ENCODE results near the gene FAM151A. TPM values are rescaled to one million over a fixed set of nuclear protein-coding genes. Genes with fewer than 3 reads are reported as not detected.

The FAM151A gene
- total and polyA plus RNA-seq, 2 experiments from 2014 or later = 9.8 to 13.5 TPM

GRCh38 chr1:54609301-54609921, 13.9 kb downstream of the FAM151A start:
- 86% methylated on average over 16 of the region's 16 CpGs for WGBS (ENCODE audit: low lambda C conversion rate, missing lambda C conversion rate)
- Histone ChIP-seq H3K4me1 (ENCODE audit: insufficient read depth) (no peaks in the 10 kb centered on the region), H3K9me3 (ENCODE audit: low read depth) (no peaks in the 10 kb centered on the region), H3K4me3 (no peak overlapping the region), H3K27ac (no peak overlapping the region), H3K36me3 (replicated peaks; ENCODE audit: insufficient read depth, low read depth) (no peaks in the 10 kb centered on the region), H2AFZ (no peak overlapping the region), H3K79me2 (no peaks in the 10 kb centered on the region), H4K20me1 (ENCODE audit: insufficient read depth, poor library complexity, severe bottlenecking) (no peaks in the 10 kb centered on the region), H3K4me2 (no peak overlapping the region), H3K27me3 (no peaks in the 10 kb centered on the region), H3K9me2 (replicated peaks; ENCODE audit: insufficient read depth) (no peaks in the 10 kb centered on the region)
- DNase-seq (ENCODE audit: low spot score) = no peak
- TF ChIP-seq CTCF (IDR thresholded peaks at IDR 0.05; ENCODE audit: poor library complexity) = no peak
- no peak for TF ChIP-seq EZH2phosphoT487 (IDR thresholded peaks at IDR 0.05; ENCODE audit: low read depth, severe bottlenecking, unreplicated experiment)
- no peak for TF ChIP-seq EZH2 (IDR thresholded peaks at IDR 0.05; ENCODE audit: borderline replicate concordance)

GRCh38 chr1:54608566-54609230, 14.6 kb downstream of the FAM151A start:
- TF ChIP-seq EZH2phosphoT487 (IDR thresholded peaks at IDR 0.05; ENCODE audit: low read depth, severe bottlenecking, unreplicated experiment) (no peak), CTCF (IDR thresholded peaks at IDR 0.05; ENCODE audit: poor library complexity) (no peak), EZH2 (IDR thresholded peaks at IDR 0.05; ENCODE audit: borderline replicate concordance) (no peak)
- Histone ChIP-seq H3K36me3 (replicated peaks; ENCODE audit: insufficient read depth, low read depth) (no peaks in the 10 kb centered on the region), H3K9me3 (ENCODE audit: low read depth) (no peaks in the 10 kb centered on the region), H3K79me2 (no peaks in the 10 kb centered on the region), H2AFZ (no peak overlapping the region), H3K27me3 (no peaks in the 10 kb centered on the region), H3K4me1 (ENCODE audit: insufficient read depth) (no peaks in the 10 kb centered on the region), H4K20me1 (ENCODE audit: insufficient read depth, poor library complexity, severe bottlenecking) (no peaks in the 10 kb centered on the region), H3K27ac (no peak overlapping the region), H3K4me2 (no peak overlapping the region), H3K9me2 (replicated peaks; ENCODE audit: insufficient read depth) (no peaks in the 10 kb centered on the region), H3K4me3 (no peak overlapping the region)
- 84% methylated on average over 9 of the region's 9 CpGs for WGBS (ENCODE audit: low lambda C conversion rate, missing lambda C conversion rate)
- no peak for DNase-seq (ENCODE audit: low spot score)

- Histone ChIP-seq H4K20me1 (ENCODE audit: insufficient read depth, poor library complexity, severe bottlenecking) (no peaks in the 10 kb centered on the region), H3K27me3 (no peaks in the 10 kb centered on the region), H3K79me2 (no peaks in the 10 kb centered on the region), H3K4me2 (no peak overlapping the region), H3K9me2 (replicated peaks; ENCODE audit: insufficient read depth) (no peaks in the 10 kb centered on the region), H3K4me1 (ENCODE audit: insufficient read depth) (no peaks in the 10 kb centered on the region), H3K36me3 (replicated peaks; ENCODE audit: insufficient read depth, low read depth) (no peaks in the 10 kb centered on the region), H3K4me3 (no peak overlapping the region), H2AFZ (no peak overlapping the region), H3K9me3 (ENCODE audit: low read depth) (no peaks in the 10 kb centered on the region), H3K27ac (no peak overlapping the region)
- no peak for DNase-seq (ENCODE audit: low spot score)
- whole genome bisulfite sequencing (ENCODE audit: low lambda C conversion rate, missing lambda C conversion rate) = 87% methylated on average over 19 of the region's 19 CpGs
- TF ChIP-seq EZH2 (IDR thresholded peaks at IDR 0.05; ENCODE audit: borderline replicate concordance) (no peak), CTCF (IDR thresholded peaks at IDR 0.05; ENCODE audit: poor library complexity) (no peak), EZH2phosphoT487 (IDR thresholded peaks at IDR 0.05; ENCODE audit: low read depth, severe bottlenecking, unreplicated experiment) (no peak)
Measured at GRCh38 chr1:54607821-54608565, 15.3 kb downstream of the FAM151A start.
